Measurements from ENCODE around the gene U2AF1. TPM values are rescaled to one million over a fixed set of nuclear protein-coding genes. Genes with fewer than 3 reads are reported as not detected.
"Not testable (repeated sequence)": the region's sequence is repeated elsewhere in the genome, so short reads cannot be mapped to it uniquely, and the experiment has no call there.

U2AF1 gene
- 31.9 TPM for total RNA-seq (ENCODE audit: unreplicated experiment)
- long read RNA-seq, transcript U2AF1-201 (8 exons, 962 nt), result major isoform, 24 of 33 reads
- long read RNA-seq, transcript U2AF1-202 (8 exons, 940 nt), result minor isoform, 5 of 33 reads
- long read RNA-seq, partial matches to known transcripts, result 0 of 33 reads
- long read RNA-seq, other reads (novel, unspliced or antisense), result 4 of 33 reads

- peak; percentile 65 for DNase-seq
- H3K4me3 Mint-ChIP-seq (ENCODE audit: unreplicated experiment); H3K27me3 Mint-ChIP-seq (ENCODE audit: unreplicated experiment); H3K27ac Mint-ChIP-seq (ENCODE audit: unreplicated experiment); H3K4me1 Mint-ChIP-seq (ENCODE audit: low read depth, unreplicated experiment); H3K36me3 Mint-ChIP-seq (ENCODE audit: unreplicated experiment); H3K9me3 Mint-ChIP-seq (ENCODE audit: unreplicated experiment): not testable (repeated sequence)
Observed at GRCh38 chr21:43106965-43107793, at the start of gene U2AF1. U2AF1 (minus strand) TSS chr21:43107570; CDS start chr21:43107494, 76 bp downstream.

- not testable (repeated sequence) for DNase-seq; H3K4me1 Mint-ChIP-seq (ENCODE audit: low read depth, unreplicated experiment); H3K4me3 Mint-ChIP-seq (ENCODE audit: unreplicated experiment); H3K27me3 Mint-ChIP-seq (ENCODE audit: unreplicated experiment); H3K27ac Mint-ChIP-seq (ENCODE audit: unreplicated experiment); H3K36me3 Mint-ChIP-seq (ENCODE audit: unreplicated experiment); H3K9me3 Mint-ChIP-seq (ENCODE audit: unreplicated experiment)
Observed at GRCh38 chr21:43153601-43154000, 46.2 kb upstream of the U2AF1 start.

- H3K27me3 Mint-ChIP-seq (ENCODE audit: unreplicated experiment); DNase-seq; H3K9me3 Mint-ChIP-seq (ENCODE audit: unreplicated experiment); H3K4me3 Mint-ChIP-seq (ENCODE audit: unreplicated experiment); H3K27ac Mint-ChIP-seq (ENCODE audit: unreplicated experiment); H3K4me1 Mint-ChIP-seq (ENCODE audit: low read depth, unreplicated experiment); H3K36me3 Mint-ChIP-seq (ENCODE audit: unreplicated experiment): not testable (repeated sequence)
Observed at GRCh38 chr21:43149344-43149743, 42.0 kb upstream of the U2AF1 start.

GRCh38 chr21:43147999-43148398 is 40.6 kb upstream of the U2AF1 start:
- H3K27me3 Mint-ChIP-seq (ENCODE audit: unreplicated experiment); H3K27ac Mint-ChIP-seq (ENCODE audit: unreplicated experiment); H3K4me1 Mint-ChIP-seq (ENCODE audit: low read depth, unreplicated experiment); H3K4me3 Mint-ChIP-seq (ENCODE audit: unreplicated experiment); H3K36me3 Mint-ChIP-seq (ENCODE audit: unreplicated experiment); H3K9me3 Mint-ChIP-seq (ENCODE audit: unreplicated experiment); DNase-seq: not testable (repeated sequence)

GRCh38 chr21:43146637-43147036 is 39.3 kb upstream of the U2AF1 start:
- H3K4me1 Mint-ChIP-seq (ENCODE audit: low read depth, unreplicated experiment); H3K4me3 Mint-ChIP-seq (ENCODE audit: unreplicated experiment); DNase-seq; H3K36me3 Mint-ChIP-seq (ENCODE audit: unreplicated experiment); H3K27me3 Mint-ChIP-seq (ENCODE audit: unreplicated experiment); H3K27ac Mint-ChIP-seq (ENCODE audit: unreplicated experiment); H3K9me3 Mint-ChIP-seq (ENCODE audit: unreplicated experiment): not testable (repeated sequence)

GRCh38 chr21:43141407-43141806 is 34.0 kb upstream of the U2AF1 start:
- not testable (repeated sequence) for DNase-seq; H3K4me1 Mint-ChIP-seq (ENCODE audit: low read depth, unreplicated experiment); H3K9me3 Mint-ChIP-seq (ENCODE audit: unreplicated experiment); H3K4me3 Mint-ChIP-seq (ENCODE audit: unreplicated experiment); H3K36me3 Mint-ChIP-seq (ENCODE audit: unreplicated experiment); H3K27ac Mint-ChIP-seq (ENCODE audit: unreplicated experiment); H3K27me3 Mint-ChIP-seq (ENCODE audit: unreplicated experiment)

GRCh38 chr21:43138944-43139343 is 31.6 kb upstream of the U2AF1 start:
- not testable (repeated sequence) for H3K27ac Mint-ChIP-seq (ENCODE audit: unreplicated experiment); DNase-seq; H3K9me3 Mint-ChIP-seq (ENCODE audit: unreplicated experiment); H3K4me3 Mint-ChIP-seq (ENCODE audit: unreplicated experiment); H3K27me3 Mint-ChIP-seq (ENCODE audit: unreplicated experiment); H3K36me3 Mint-ChIP-seq (ENCODE audit: unreplicated experiment); H3K4me1 Mint-ChIP-seq (ENCODE audit: low read depth, unreplicated experiment)

- DNase-seq; H3K4me1 Mint-ChIP-seq (ENCODE audit: low read depth, unreplicated experiment); H3K9me3 Mint-ChIP-seq (ENCODE audit: unreplicated experiment); H3K27me3 Mint-ChIP-seq (ENCODE audit: unreplicated experiment); H3K27ac Mint-ChIP-seq (ENCODE audit: unreplicated experiment); H3K36me3 Mint-ChIP-seq (ENCODE audit: unreplicated experiment); H3K4me3 Mint-ChIP-seq (ENCODE audit: unreplicated experiment): not testable (repeated sequence)
Observed at GRCh38 chr21:43134520-43134919, 27.1 kb upstream of the U2AF1 start.

GRCh38 chr21:43130094-43130493 is 22.7 kb upstream of the U2AF1 start:
- not testable (repeated sequence) for H3K27ac Mint-ChIP-seq (ENCODE audit: unreplicated experiment); DNase-seq; H3K4me3 Mint-ChIP-seq (ENCODE audit: unreplicated experiment); H3K9me3 Mint-ChIP-seq (ENCODE audit: unreplicated experiment); H3K27me3 Mint-ChIP-seq (ENCODE audit: unreplicated experiment); H3K4me1 Mint-ChIP-seq (ENCODE audit: low read depth, unreplicated experiment); H3K36me3 Mint-ChIP-seq (ENCODE audit: unreplicated experiment)

GRCh38 chr21:43115956-43116355 is 8.6 kb upstream of the U2AF1 start:
- not testable (repeated sequence) for H3K27ac Mint-ChIP-seq (ENCODE audit: unreplicated experiment)

GRCh38 chr21:43114483-43114882 is 7.1 kb upstream of the U2AF1 start:
- H3K4me1 Mint-ChIP-seq (ENCODE audit: low read depth, unreplicated experiment); H3K9me3 Mint-ChIP-seq (ENCODE audit: unreplicated experiment); DNase-seq; H3K4me3 Mint-ChIP-seq (ENCODE audit: unreplicated experiment); H3K27me3 Mint-ChIP-seq (ENCODE audit: unreplicated experiment); H3K27ac Mint-ChIP-seq (ENCODE audit: unreplicated experiment); H3K36me3 Mint-ChIP-seq (ENCODE audit: unreplicated experiment): not testable (repeated sequence)

More at GRCh38 chr21:43115956-43116355, 8.6 kb upstream of the U2AF1 start:
- not testable (repeated sequence) for DNase-seq; H3K4me1 Mint-ChIP-seq (ENCODE audit: low read depth, unreplicated experiment); H3K36me3 Mint-ChIP-seq (ENCODE audit: unreplicated experiment); H3K27me3 Mint-ChIP-seq (ENCODE audit: unreplicated experiment); H3K9me3 Mint-ChIP-seq (ENCODE audit: unreplicated experiment); H3K4me3 Mint-ChIP-seq (ENCODE audit: unreplicated experiment)

GRCh38 chr21:43109006-43109405 is 1.6 kb upstream of the U2AF1 start:
- not testable (repeated sequence) for H3K4me1 Mint-ChIP-seq (ENCODE audit: low read depth, unreplicated experiment); DNase-seq; H3K27ac Mint-ChIP-seq (ENCODE audit: unreplicated experiment); H3K36me3 Mint-ChIP-seq (ENCODE audit: unreplicated experiment); H3K27me3 Mint-ChIP-seq (ENCODE audit: unreplicated experiment); H3K4me3 Mint-ChIP-seq (ENCODE audit: unreplicated experiment); H3K9me3 Mint-ChIP-seq (ENCODE audit: unreplicated experiment)
